GM19035 (cell line): ENCODE results near the gene ITGAD.

Experiments used
- ATAC-seq: cut with Tn5 transposase; IDR thresholded peaks from one replicate; pipeline ENCODE4 v1.9.1; 2021; ENCODE audit not compliant: unreplicated experiment

Gene ITGAD

GRCh38 chr16:31474173-31474714, 81.1 kb downstream of the ITGAD start:
- ATAC-seq: no peak

DNA sequence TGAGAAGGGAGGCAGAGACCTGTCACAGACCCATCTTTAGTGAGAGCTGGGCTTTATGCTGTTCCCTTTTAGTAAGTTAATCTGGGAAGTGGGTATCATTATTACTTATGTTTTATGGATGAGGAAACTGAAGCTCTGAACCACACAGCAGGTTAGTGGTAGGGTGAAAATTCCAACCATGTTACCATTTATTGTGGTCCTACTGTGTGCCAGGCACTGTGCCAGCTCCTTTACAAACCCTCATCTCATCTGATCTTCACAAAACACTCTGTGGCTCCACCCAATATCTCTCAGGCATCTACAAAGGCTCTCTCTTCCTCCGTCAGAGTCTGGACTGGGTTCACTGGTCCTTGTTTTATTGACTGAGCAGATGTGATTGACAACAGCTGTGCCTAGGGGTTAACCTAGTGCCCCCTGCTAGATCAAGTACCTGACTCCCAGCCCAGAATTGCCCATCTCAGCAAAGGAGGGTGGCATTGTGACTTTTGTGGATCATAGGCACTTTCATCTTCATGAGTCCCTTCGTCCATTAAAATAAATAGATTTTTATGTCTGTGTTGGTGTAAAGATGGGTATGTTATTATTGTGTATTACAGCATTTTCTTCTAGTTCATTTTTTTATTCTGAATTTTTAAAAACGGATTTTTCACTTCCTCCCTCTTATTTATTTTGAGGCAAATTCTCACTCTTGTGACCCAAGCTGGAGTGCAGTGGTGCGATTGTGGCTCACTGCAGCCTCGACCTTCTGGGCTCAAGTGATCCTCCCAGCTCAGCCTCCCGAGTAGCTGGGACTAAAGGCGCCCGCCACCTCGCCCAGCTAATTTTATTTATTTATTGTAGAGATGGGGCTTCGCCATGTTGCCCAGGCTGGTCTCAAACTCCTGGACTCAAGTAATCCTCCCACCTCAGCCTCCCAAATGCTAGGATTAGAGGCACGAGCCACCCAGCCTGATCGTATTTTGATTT, 81.9 kb downstream of the ITGAD start:
- ATAC-seq: no peak

DNA sequence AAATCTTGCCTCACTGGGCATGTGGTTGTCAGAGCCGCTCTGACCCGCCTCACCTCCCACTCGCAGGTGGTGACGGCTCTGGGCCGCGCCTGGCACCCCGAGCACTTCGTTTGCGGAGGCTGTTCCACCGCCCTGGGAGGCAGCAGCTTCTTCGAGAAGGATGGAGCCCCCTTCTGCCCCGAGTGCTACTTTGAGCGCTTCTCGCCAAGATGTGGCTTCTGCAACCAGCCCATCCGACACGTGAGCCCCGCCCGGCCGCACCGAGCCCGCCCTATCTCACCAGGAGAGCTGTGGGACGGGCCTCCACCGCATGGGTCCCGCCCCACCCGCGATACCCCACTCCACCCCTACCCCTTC, 82.8 kb downstream of the ITGAD start:
- no peak for ATAC-seq
